IPS-NIHi7 (cell line): Measurements from ENCODE around the gene LYST.
"Not testable (repeated sequence)": the region's sequence is repeated elsewhere in the genome, so short reads cannot be mapped to it uniquely, and the experiment has no call there.

Experiments used
- DNase-seq: peaks from one replicate; pipeline ENCODE4 v3.0.0; 2012; ENCODE audit warnings: mixed read lengths; ENCODE audit errors: extremely low spot score

The LYST gene

GRCh38 chr1:235860829-235861228 is 5.9 kb downstream of the LYST start:
- no peak for DNase-seq

- DNase-seq: no peak
Observed at GRCh38 chr1:235859789-235860188, 6.9 kb downstream of the LYST start.

- no peak for DNase-seq
Observed at GRCh38 chr1:235858766-235859165, 7.9 kb downstream of the LYST start.

- no peak for DNase-seq
Observed at GRCh38 chr1:235857756-235858155, 8.9 kb downstream of the LYST start.

- DNase-seq: no peak
Observed at GRCh38 chr1:235855811-235856429, 10.8 kb downstream of the LYST start.

GRCh38 chr1:235854347-235854746 is 12.4 kb downstream of the LYST start:
- no peak for DNase-seq

- no peak for DNase-seq
Observed at GRCh38 chr1:235853653-235854052, 13.1 kb downstream of the LYST start.

GRCh38 chr1:235852887-235853286 is 13.8 kb downstream of the LYST start:
- no peak for DNase-seq

- no peak for DNase-seq
Observed at GRCh38 chr1:235851939-235852338, 14.8 kb downstream of the LYST start.

- not testable (repeated sequence) for DNase-seq
Observed at GRCh38 chr1:235848251-235848650, 18.5 kb downstream of the LYST start.

GRCh38 chr1:235845656-235846107 is 21.0 kb downstream of the LYST start:
- DNase-seq: not testable (repeated sequence)

- no peak for DNase-seq
Observed at GRCh38 chr1:235844776-235845175, 21.9 kb downstream of the LYST start.

GRCh38 chr1:235843461-235843961 is 23.2 kb downstream of the LYST start:
- no peak for DNase-seq

GRCh38 chr1:235841938-235842545 is 24.7 kb downstream of the LYST start:
- no peak for DNase-seq

- DNase-seq: no peak
Observed at GRCh38 chr1:235838021-235838420, 28.7 kb downstream of the LYST start.

GRCh38 chr1:235835226-235835625 is 31.5 kb downstream of the LYST start:
- DNase-seq: no peak

GRCh38 chr1:235834620-235835019 is 32.1 kb downstream of the LYST start:
- DNase-seq: no peak

- DNase-seq: no peak
Observed at GRCh38 chr1:235832011-235832410, 34.7 kb downstream of the LYST start.

- DNase-seq: no peak
Observed at GRCh38 chr1:235831148-235831547, 35.6 kb downstream of the LYST start.

- DNase-seq: no peak
Observed at GRCh38 chr1:235826102-235826854, 40.4 kb downstream of the LYST start.

- DNase-seq: no peak
Observed at GRCh38 chr1:235825229-235825628, 41.5 kb downstream of the LYST start.

- no peak for DNase-seq
Observed at GRCh38 chr1:235823684-235824083, 43.0 kb downstream of the LYST start.

- DNase-seq: no peak
Observed at GRCh38 chr1:235822685-235823084, 44.0 kb downstream of the LYST start.
